T-helper 2 cell (primary cell): Measurements from ENCODE around the gene PAGE5.
A peak's percentile ranks its signal among the peaks of the same experiment; 100 is the strongest.

Experiments used
- DNase-seq, 5 experiments: peaks; one replicate each; pipeline versions ENCODE4 v3.0.0 to v3.0.0-alpha.2; 2012 to 2022
- total RNA-seq, 2 donors: gene quantifications; one replicate each; lab custom pipeline; 2026; lab: John Stamatoyannopoulos, UW

The PAGE5 gene, protein sequence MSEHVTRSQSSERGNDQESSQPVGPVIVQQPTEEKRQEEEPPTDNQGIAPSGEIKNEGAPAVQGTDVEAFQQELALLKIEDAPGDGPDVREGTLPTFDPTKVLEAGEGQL
- 0 to 1.2 reads per million in 2 donors for total RNA-seq

DNA sequence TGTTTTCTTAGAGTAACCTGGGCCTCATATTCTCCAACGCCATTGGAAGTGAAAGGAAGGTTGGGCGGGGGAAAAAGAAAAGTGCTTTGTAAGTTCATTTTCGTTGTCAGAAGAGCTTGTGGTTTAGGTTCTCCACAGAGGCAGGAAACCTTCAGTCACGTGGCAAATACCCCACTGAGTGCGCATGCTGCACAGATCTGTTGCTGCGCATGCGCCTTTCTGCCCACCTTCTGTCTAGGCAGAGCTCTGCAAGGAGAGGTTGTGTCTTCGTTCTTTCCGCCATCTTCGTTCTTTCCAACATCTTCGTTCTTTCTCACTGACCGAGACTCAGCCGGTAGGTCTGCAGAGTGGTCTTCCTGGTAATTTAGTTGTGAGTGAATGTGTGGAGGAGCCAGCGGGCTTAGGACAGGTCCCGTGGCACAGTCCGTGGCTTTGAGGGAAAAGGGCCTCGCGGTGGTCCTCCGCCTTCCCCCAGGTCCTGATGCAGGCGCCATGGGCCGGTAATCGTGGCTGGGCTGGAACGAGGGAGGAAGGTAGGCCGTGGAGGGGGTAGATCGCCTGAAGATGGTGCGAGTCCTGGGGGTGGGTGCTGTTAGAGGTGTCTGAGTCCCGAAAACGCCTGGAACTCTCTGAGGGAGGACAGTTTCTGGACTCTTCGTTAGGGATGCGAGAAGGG is at the start of gene PAGE5:
Gene PAGE5 (plus strand): TSS at position 228 of the 676 bp plus-strand sequence. CDS start 1,037 bp downstream, outside the sequence.
- DNase-seq = peak in 2 of 5 experiments; percentile 1 to 8

DNA sequence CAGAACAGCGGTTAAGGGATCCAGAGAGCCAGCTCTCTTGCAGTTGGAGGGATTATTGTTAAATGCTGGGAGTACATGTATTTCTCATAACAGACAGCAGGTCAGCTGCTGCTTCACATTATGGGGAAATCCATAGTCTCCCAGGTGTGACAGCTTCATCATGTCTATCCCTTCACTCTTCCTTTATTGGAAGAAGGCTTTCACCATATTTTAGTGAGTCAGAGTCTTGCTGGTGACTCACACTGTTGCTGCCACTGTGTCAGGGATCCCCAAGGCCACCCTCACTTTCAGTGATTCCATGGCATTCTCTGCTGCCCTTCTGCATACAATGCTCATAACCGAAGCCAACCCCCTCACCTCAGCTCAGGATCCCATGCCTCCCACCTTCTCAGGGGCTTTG is 32.9 kb upstream of the PAGE5 start:
- DNase-seq = no peak

DNA sequence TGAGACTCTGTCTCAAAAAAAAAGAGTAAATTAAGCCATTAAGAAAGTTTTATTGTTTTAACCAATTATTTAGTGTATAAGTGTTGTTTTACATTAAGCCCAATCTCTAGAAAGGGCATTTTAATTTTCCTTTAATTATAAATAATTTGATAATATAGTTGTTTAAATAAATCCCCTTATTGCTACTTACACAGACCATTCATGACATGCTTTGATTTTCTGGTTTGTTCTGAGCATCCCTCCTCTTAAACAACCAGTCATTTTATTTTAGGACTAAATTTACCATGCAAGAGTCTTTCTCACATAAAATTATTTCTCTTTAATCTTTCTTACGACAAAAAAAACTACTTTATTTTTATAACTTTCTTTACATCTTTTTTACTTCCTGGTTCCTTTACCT is 23.5 kb upstream of the PAGE5 start:
- no peak for DNase-seq

DNA sequence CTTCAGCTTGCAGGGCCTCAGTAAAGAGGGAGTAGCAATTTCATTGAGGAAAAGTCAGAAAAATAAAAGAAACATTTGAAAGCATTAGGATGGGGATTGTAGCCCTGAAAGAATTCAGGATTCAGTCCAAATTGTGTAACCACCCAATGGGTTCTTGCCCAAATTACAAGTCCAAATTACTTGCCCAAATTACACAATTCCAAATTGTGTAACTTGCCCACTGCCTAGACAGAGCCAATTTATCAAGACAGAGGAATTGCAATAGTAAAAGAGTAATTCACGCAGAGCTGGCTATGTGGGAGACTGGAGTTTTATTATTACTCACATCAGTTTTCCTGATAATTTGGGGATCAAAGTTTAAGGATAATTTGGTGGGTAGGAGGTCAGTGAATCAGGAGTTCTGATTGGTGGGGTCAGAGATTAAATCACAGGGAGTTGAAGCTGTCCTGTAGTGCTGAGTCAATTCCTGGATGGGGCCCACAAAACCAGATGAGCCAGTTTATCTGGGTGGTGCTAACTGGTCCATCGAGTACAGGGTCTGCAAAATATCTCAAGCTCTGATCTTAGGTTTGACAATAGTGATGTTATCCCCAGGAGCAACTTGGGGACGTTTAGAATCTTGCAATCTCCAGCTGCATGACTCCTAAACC is 18.1 kb upstream of the PAGE5 start:
- DNase-seq = no peak

DNA sequence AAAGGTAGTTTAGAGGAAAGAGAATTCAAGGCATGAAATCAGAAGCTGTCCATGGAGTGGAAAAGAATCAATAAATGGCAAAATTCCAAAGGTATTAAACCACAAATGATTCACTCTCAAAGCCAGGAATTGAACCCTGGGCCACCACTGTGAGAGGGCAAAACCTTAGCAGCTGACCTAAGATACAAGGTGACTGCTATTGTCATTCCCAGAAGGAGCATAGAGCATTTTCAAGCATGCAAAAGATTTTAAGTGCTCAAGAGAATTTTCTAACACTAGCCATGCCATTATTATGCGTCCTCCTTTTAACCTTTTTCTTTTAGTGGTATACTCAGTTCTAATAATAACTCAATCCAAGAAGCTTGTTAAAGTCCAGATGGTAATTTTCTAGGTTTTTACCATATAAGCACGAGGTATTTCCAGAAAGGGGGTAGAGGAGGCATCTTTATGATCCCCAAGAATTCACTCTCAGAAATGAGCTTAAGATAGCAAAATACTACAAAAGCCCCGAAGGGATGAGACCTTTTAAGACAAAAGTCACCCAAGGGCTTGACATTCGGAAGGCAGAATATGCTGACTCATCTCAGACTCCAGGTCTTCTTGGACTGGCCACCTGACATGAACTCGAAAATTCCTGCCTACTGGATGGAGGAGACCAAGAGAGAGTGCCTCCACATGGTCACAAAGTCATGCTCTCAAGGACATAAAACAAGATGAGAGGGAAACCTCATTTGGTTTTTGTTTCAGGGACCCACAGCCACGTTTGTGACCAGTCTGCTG is 13.8 kb upstream of the PAGE5 start:
- no peak for DNase-seq

DNA sequence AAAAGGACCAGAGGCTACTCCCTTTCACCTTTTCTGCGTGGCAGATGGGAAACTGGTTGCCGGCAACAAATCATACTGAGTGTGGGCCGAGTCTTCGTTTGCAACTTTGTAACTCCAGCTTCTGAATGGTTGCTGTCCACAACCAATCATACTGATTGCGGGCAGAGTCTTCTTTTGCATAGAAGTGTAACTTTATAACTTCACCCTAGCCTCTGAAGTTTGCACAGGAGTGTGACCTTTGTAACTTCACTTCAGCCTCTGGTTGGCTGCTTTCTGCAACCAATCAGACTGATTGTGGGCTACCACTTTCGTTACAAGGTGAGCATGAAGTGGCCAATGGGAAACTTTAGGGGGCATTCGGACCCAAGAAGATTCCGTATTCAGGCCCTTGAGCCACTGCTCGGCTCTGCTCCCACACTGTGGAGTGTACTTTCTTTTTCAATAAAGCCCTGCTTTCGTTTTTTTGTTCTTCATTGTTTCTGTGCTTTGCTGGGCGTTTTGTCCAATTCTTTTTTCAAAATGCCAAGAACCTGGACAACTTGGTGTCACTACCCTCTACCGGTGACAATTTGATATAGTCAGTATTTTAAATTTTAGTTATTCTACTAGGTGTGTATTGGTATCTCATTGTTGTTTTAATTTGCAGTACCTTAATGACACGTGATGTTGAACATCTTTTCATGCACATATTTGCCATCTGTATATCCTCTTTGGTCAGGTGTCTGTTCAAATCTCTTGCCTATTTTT is 9.0 kb upstream of the PAGE5 start:
- DNase-seq = no peak

DNA sequence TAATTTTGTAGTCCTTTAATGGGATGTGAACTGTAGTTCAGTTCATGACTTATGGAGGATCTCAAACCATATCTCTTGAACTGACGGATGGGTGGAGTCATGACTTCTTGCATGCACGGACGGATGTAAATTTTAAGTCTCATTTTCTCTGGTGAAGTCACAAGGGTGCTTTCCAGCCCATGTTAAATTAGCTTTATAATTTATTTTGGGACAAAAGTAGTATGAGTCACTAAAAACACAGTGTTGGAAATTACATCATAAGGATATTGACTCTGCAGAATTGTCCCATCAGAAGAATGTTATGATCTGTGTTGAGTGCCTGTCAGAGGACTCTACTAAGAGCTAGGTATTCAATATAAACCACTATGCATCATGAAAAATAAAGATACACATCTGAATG is 6.8 kb upstream of the PAGE5 start:
- no peak for DNase-seq

DNA sequence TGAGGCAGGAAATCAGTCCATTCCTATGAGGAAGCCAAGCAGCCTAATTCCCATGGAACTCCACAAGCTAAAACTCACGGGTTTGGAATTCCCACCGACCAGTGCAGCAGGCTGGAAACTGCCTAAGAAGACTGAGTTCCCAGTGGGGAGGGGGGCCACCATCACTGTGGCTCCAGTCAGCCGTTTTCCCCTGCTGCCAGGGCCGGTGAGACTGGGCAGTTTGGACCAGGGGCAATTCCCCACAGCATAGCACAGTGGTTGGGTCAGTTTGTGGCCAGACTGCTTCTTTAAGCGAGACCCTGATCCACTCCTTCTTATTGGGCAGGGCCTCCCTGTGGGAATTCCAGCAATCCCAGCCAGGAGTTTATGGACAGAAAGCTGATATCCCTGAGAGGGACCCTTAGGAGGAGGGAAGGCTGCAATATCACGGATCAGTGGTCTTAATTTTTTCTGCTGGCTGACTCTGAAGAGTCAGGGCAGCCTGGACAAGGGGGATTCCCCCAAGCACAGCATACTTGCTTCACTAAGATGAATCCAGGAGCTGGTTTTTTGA is 20.7 kb downstream of the PAGE5 start:
- DNase-seq = no peak

DNA sequence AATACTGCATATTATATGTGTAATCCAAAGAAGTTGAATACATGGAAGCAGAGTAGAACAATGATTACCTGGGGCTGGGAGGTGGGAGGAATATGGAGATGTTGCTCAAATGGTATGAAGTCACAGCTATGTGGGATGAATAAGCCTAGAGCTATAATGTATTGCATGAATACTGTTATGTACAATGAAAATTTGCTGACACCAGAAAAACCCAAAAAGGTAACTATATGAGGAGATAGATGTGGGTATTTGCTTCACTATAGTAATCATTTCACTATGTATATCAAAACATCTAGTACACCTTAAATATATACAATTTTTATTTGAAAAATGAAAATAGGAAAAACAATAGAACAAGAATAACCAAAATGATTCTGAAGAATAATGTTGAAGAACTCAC is 33.4 kb downstream of the PAGE5 start:
- no peak for DNase-seq

DNA sequence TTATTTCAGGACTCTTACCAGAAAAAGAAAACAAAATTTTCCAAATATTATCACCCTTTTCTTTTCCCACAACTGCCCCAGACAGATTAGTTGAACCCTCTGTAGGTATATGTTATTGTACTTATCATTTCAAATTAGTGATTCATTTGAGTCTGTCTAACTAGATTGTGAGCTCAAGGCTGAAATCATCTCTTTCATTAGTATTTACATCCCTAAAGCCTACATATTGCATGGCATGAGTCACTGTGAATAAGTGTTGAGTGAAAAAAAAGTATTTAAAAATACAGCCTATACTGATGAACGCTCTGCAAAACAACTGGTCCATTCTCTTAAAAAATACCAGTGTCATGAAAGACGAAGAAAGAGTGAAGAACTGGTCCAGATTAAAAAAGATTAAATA is 40.7 kb downstream of the PAGE5 start:
- no peak for DNase-seq

DNA sequence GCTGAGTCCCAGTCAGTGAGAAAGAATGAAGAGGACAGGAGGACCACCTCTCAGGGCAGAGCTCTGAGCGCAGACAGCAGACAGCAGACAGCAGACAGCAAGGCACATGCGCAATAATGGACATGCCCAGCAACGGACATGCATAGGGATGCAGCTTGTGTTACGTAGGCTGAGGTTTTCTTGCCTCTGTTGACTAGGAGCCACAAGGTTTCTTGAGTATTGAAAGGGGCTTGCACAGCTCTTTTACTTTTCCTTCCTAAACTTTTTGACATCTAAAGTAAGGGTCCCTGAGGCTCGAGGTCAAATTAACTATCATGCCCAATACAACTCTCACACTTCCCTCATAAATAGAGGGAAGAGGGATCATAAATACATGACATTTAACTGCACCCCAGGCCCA is 44.7 kb downstream of the PAGE5 start, which contains the start of gene PAGE3:
Gene PAGE3 (minus strand): TSS at position 101 of the 400 bp plus-strand sequence. CDS start 1,013 bp downstream, outside the sequence.
- no peak for DNase-seq
